GM18858 (cell line): ENCODE data around the gene TOMM20L.
A peak's percentile ranks its signal among the peaks of the same experiment; 100 is the strongest.

Experiments used
- ATAC-seq: cut with Tn5 transposase; IDR thresholded peaks from one replicate; pipeline ENCODE4 v1.9.1; 2021; ENCODE audit not compliant: unreplicated experiment

TOMM20L gene

DNA sequence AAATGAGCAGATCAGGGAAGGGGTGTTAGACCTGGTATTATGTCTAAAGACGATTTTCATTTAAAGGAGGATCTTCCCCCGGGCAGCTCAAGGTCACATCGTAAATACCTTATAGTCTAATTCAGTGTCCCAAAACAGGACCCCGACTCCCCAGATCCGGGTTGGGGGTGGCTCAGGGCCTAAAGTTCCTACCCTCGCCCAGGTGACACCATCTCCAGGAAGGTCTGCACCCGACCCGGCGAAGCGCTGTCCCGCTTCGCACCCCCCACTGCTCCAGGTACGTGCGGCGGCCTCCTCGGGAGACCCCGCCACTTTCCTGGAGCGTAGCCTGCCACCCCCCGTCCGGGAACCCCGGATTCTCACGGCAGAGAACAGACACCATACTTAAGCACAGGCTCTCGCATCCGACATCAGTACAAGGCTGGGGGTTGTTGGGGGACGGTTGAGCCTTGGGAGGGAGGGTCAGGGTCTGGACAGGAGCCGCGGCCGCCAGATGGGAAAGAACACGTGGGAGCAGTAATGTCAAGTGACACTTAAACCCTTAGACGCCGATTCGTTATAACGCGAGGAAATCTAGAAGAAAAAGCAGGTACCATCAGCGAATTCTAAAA is 31.0 kb downstream of the TOMM20L start:
- ATAC-seq = peak; percentile 13

DNA sequence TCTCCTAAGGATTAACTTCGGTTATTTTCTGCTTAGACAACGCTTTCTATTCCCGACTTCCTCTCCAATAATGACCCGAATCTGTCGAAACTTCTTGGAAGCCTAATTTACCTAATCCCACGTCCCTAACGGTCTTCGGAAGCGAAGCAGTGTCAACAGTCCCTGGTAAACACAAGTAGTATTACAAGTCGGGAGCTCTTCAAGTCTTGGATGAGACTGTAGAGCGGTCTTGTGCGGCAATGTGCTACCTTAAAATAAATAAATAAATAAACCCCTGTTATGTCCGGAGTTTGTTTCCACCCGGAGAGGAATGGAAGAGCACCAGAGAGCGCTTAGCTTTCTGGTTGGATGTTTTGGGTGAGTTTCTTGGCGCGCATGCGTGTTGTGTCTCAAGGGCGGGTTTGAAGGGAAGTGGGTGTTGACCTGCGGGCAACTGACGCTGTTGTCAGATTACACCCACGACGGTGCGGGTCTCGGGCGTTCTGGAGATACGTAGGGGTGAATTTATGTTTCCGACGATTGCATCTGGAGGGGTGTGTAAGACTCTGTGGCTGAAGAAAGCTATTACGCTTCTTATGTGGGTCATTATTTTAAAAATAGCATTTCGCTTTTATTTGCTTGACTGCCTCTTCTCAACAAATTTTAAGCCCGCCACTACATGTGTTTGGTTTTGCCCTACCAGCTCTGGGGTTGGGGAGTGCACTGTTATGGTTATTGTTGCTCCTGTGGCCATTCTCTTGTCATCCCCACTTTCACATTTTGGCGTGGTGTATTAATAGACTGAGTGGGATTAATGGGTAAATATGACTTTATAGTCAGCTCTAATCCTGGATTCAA is 31.8 kb downstream of the TOMM20L start, which contains the start of the genes KIAA0586 and TIMM9:
TSS of gene KIAA0586 (plus strand) at position 439 of the 837 bp plus-strand sequence. CDS start 546 bp downstream, outside the sequence.
TSS of gene TIMM9 (minus strand) at position 251 of the 837 bp plus-strand sequence. CDS start 15,586 bp downstream, outside the sequence.
- peak; percentile 65 for ATAC-seq

DNA sequence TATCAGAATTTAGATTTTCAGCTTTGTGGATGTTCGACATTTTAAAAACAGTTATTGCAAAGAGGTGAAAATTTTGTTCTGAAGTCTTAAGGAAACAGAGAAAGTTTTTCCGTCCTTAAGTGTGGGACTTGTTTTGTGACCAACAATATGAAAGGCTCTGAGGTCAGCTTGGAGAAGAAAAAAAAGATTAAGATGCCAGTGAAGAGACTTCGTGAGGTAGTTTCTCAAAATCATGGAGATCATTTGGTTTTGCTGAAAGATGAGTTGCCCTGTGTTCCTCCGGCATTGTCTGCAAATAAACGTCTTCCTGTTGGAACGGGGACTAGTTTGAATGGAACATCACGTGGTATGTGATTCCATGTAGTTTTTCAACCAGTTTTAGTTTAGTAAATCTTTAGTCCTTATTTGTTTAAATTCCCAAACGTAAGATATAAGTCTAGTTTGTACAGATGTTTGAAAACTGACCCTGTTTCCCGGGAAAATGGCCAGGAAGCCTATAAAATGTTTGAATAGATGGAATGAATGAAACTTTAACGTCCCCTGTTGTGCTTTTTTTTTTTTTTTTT is 32.5 kb downstream of the TOMM20L start:
- peak; percentile 7 for ATAC-seq

DNA sequence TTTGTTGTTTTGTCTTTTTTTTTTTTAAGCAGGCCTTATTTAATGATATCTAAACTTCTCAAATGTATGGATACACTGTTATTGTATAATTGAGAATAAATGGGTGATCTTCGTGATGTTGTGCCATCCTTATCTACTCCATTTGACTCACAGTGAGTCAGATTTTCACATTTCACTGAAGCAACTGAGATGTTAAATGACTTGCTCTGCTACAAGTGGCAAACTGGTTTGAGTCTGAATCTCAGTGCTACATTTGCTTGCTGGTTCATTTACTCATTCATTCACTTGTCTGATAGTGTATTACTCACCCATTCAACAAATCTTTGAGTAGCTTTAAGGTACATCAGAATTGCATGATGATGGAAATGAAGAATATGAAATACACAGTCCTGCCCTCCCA is 34.4 kb downstream of the TOMM20L start:
- no peak for ATAC-seq

DNA sequence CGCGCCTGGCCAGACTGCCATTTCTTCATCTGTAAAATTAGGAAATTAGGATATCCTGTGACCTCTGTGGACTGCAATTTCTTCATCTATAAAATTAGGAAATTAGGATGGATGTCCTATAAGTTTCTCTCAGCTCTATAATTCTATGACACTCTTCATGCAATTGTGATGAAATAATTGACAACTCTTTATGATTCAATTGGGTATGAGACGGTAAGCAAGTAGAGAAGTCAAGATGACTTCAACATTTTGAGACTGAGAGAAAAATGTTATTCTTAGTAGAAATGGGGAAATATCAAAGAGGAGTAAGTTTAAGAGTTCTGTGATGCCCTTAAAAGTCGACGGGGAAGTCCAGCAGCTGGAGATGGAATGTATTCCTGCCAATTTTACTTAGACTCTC is 43.7 kb downstream of the TOMM20L start:
- no peak for ATAC-seq

DNA sequence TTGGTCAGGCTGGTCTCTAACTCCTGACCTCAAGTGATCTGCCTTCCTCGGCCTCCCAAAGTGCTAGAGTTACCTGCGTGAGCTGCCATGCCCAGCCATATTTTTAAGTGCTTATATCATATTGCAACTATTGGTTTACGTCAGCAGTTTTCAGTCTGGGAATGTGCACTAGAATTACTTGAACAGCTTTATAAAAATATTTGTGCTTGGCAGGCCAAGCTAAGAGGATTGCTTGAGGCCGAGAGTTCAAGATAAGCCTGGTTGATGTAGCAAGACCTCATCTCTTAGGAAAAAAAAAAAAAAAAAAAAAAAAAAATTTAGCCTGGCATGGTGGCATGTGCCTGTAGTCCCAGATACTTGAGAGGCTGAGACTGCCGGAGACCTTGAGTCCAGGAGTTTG is 48.9 kb downstream of the TOMM20L start:
- ATAC-seq = no peak

DNA sequence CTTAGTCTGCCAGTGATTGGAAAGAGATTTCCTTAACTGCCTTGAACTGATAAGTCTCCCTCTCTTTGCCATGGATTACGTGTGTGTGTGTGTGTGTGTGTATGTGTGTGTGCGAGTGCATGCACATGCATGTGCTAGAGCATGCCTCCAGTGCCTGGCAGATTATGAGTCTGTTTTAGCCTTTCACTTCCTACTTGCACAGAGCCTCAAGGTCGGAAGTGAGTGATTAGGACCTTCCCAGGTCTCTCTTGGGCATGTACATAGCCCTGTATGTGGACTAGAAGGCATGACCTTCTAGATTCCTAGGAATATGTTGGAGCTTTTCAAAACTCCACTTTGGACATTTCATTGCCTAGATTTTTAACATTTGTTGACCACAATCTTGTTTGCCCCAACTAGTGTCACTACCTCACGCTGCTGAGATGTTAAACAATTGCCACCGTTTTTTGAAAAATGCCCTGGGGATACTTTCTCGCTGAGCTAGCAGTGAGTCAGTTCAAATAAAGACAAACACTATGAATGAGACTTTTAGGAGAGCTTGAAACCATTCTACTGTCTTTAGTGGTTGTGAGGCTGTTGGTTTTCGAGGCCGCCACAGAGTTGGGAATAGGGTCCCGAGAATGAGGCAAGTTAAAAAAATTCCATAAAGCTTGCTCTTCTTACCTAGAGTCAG is 60.0 kb downstream of the TOMM20L start:
- ATAC-seq = no peak
